Measurements from ENCODE around the gene ATE1. TPM values are rescaled to one million over a fixed set of nuclear protein-coding genes. Genes with fewer than 3 reads are reported as not detected.
A peak's percentile ranks its signal among the peaks of the same experiment; 100 is the strongest.

Gene ATE1
- total and polyA plus RNA-seq, 10 of the 15 experiments (the other 5 are each of a cell fraction or from before 2014, with no cell fraction given): 4.3 to 22.7 (median 15.9) TPM

- TF ChIP-seq, protein P1, sequence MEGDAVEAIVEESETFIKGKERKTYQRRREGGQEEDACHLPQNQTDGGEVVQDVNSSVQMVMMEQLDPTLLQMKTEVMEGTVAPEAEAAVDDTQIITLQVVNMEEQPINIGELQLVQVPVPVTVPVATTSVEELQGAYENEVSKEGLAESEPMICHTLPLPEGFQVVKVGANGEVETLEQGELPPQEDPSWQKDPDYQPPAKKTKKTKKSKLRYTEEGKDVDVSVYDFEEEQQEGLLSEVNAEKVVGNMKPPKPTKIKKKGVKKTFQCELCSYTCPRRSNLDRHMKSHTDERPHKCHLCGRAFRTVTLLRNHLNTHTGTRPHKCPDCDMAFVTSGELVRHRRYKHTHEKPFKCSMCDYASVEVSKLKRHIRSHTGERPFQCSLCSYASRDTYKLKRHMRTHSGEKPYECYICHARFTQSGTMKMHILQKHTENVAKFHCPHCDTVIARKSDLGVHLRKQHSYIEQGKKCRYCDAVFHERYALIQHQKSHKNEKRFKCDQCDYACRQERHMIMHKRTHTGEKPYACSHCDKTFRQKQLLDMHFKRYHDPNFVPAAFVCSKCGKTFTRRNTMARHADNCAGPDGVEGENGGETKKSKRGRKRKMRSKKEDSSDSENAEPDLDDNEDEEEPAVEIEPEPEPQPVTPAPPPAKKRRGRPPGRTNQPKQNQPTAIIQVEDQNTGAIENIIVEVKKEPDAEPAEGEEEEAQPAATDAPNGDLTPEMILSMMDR (IDR thresholded peaks at IDR 0.05 in 2 of 3, conservative IDR thresholded peaks at IDR 0.05 in 1 of 3; ENCODE audit: control insufficient read depth in 2 of 3, extremely low read depth in 1 of 3, insufficient read depth in 1 of 3, low read depth in 3 of 3, low read length in 3 of 3): no peak
- peak; percentile 85 for TF ChIP-seq GABPA (IDR thresholded peaks at IDR 0.05; ENCODE audit: low read depth)
- TF ChIP-seq RB1 (IDR thresholded peaks at IDR 0.05; ENCODE audit: borderline replicate concordance): peak; percentile 71
- no peak for TF ChIP-seq REST (IDR thresholded peaks at IDR 0.05; ENCODE audit: low read depth, low read length)
- no peak for TF ChIP-seq ATF2 (IDR thresholded peaks at IDR 0.05; ENCODE audit: low read length)
- 0 out of 2 replicates have a peak, but pooled peaks have one; percentile 21 for TF ChIP-seq SMARCA5 (IDR thresholded peaks at IDR 0.05)
- TF ChIP-seq, protein P2, sequence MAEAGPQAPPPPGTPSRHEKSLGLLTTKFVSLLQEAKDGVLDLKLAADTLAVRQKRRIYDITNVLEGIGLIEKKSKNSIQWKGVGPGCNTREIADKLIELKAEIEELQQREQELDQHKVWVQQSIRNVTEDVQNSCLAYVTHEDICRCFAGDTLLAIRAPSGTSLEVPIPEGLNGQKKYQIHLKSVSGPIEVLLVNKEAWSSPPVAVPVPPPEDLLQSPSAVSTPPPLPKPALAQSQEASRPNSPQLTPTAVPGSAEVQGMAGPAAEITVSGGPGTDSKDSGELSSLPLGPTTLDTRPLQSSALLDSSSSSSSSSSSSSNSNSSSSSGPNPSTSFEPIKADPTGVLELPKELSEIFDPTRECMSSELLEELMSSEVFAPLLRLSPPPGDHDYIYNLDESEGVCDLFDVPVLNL (IDR thresholded peaks at IDR 0.05; ENCODE audit: low read depth, low read length): no peak
- TF ChIP-seq CBX5 (IDR thresholded peaks at IDR 0.05; ENCODE audit: low read depth): no peak
- TF ChIP-seq, protein P3, sequence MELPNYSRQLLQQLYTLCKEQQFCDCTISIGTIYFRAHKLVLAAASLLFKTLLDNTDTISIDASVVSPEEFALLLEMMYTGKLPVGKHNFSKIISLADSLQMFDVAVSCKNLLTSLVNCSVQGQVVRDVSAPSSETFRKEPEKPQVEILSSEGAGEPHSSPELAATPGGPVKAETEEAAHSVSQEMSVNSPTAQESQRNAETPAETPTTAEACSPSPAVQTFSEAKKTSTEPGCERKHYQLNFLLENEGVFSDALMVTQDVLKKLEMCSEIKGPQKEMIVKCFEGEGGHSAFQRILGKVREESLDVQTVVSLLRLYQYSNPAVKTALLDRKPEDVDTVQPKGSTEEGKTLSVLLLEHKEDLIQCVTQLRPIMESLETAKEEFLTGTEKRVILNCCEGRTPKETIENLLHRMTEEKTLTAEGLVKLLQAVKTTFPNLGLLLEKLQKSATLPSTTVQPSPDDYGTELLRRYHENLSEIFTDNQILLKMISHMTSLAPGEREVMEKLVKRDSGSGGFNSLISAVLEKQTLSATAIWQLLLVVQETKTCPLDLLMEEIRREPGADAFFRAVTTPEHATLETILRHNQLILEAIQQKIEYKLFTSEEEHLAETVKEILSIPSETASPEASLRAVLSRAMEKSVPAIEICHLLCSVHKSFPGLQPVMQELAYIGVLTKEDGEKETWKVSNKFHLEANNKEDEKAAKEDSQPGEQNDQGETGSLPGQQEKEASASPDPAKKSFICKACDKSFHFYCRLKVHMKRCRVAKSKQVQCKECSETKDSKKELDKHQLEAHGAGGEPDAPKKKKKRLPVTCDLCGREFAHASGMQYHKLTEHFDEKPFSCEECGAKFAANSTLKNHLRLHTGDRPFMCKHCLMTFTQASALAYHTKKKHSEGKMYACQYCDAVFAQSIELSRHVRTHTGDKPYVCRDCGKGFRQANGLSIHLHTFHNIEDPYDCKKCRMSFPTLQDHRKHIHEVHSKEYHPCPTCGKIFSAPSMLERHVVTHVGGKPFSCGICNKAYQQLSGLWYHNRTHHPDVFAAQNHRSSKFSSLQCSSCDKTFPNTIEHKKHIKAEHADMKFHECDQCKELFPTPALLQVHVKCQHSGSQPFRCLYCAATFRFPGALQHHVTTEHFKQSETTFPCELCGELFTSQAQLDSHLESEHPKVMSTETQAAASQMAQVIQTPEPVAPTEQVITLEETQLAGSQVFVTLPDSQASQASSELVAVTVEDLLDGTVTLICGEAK (IDR thresholded peaks at IDR 0.05; ENCODE audit: borderline replicate concordance): peak; percentile 77
- no peak for TF ChIP-seq STAT3 (IDR thresholded peaks at IDR 0.05; ENCODE audit: low read depth, low read length)
- TF ChIP-seq TCF3 (IDR thresholded peaks at IDR 0.05; ENCODE audit: borderline replicate concordance, insufficient read depth, low read depth, low read length): no peak
- TF ChIP-seq NR2C1 (IDR thresholded peaks at IDR 0.05): peak; percentile 86
These were observed at the start of gene ATE1 (continued) for GRCh38 chr10:121927841-121928527.

Measured in GM12878 (cell line).